OCI-LY3 (cell line): ENCODE results near the gene UBE2L3.
"Not testable (repeated sequence)": the region's sequence is repeated elsewhere in the genome, so short reads cannot be mapped to it uniquely, and the experiment has no call there.

Experiments used
- H2AFZ ChIP-seq: fragments of 200-600, 300-600 bp; shearing (Covaris generic); 2 replicates; pipeline ENCODE4 v1.6.0; 2014; ENCODE audit warnings: antibody characterized with exemption, low read depth, low read length
- H3K27ac ChIP-seq: fragments of 200-600, 300-600 bp; sonication (generic); 2 replicates; pipeline ENCODE4 v1.5.1; 2014; ENCODE audit warnings: mild to moderate bottlenecking, low read length, moderate library complexity, mixed read lengths
- H3K27me3 ChIP-seq: fragments of 200-600, 300-600 bp; sonication (generic); 2 replicates; pipeline ENCODE4 v1.6.1; 2014; ENCODE audit warnings: low read depth, low read length, mixed read lengths
- H3K36me3 ChIP-seq: fragments of 200-600, 300-600 bp; sonication (generic); replicated peaks from 2 replicates; pipeline ENCODE3; 2014; ENCODE audit warnings: low read depth, low read length, mixed read lengths
- H3K4me1 ChIP-seq: fragments of 300-600, 200-600 bp; sonication (generic); 2 replicates; pipeline ENCODE4 v1.6.1; 2014; ENCODE audit warnings: low read length, mixed read lengths
- H3K4me2 ChIP-seq: fragments of 200-600, 300-600 bp; sonication (generic); 2 replicates; pipeline ENCODE4 v1.6.1; 2014; ENCODE audit warnings: low read length, mixed read lengths
- H3K4me3 ChIP-seq: fragments of 300-600, 200-600 bp; sonication (generic); 2 replicates; pipeline ENCODE4 v1.5.1; 2014; ENCODE audit warnings: antibody characterized with exemption, mild to moderate bottlenecking, low read length, moderate library complexity
- H3K79me2 ChIP-seq: fragments of 300-600, 200-600 bp; shearing (Covaris generic); 2 replicates; pipeline ENCODE4 v1.6.1; 2014; ENCODE audit warnings: mild to moderate bottlenecking, low read length, mixed read lengths
- H3K9ac ChIP-seq: fragments of 300-600, 200-600 bp; shearing (Covaris generic); 2 replicates; pipeline ENCODE4 v1.6.0; 2014; ENCODE audit warnings: mild to moderate bottlenecking, low read length, moderate library complexity
- H3K9me3 ChIP-seq: fragments of 200-600, 300-600 bp; shearing (Covaris generic); 2 replicates; pipeline ENCODE4 v1.6.1; 2014; ENCODE audit warnings: low read length, mixed read lengths; ENCODE audit not compliant: insufficient read depth
- H4K20me1 ChIP-seq: fragments of 200-600, 300-600 bp; sonication (generic); 2 replicates; pipeline ENCODE4 v1.6.1; 2016; ENCODE audit warnings: low read length, mixed read lengths; ENCODE audit not compliant: insufficient read depth
- EZH2phosphoT487 ChIP-seq: fragments of 200-600 bp; shearing (Covaris generic); IDR thresholded peaks from 2 replicates; pipeline ENCODE4 v1.6.1; 2018; ENCODE audit warnings: antibody characterized with exemption, mixed run types, low read depth
- TF ChIP-seq, protein P1 (sequence below): fragments of 200-600, 300-600 bp; sonication (generic); IDR thresholded peaks from 2 replicates; pipeline ENCODE4 v1.5.1; 2014; ENCODE audit warnings: antibody characterized with exemption, low read length, low read depth

UBE2L3 gene

GRCh38 chr22:21634844-21635243, 67.3 kb downstream of the UBE2L3 start:
- no peaks in the 10 kb centered on the region for H3K4me1 ChIP-seq
- no peaks in the 10 kb centered on the region for H3K36me3 ChIP-seq
- no peaks in the 10 kb centered on the region for H3K27me3 ChIP-seq
- no peak overlapping the region for H3K4me3 ChIP-seq
- no peaks in the 10 kb centered on the region for H3K79me2 ChIP-seq
- TF ChIP-seq EZH2phosphoT487: no peak
- TF ChIP-seq, protein P1, sequence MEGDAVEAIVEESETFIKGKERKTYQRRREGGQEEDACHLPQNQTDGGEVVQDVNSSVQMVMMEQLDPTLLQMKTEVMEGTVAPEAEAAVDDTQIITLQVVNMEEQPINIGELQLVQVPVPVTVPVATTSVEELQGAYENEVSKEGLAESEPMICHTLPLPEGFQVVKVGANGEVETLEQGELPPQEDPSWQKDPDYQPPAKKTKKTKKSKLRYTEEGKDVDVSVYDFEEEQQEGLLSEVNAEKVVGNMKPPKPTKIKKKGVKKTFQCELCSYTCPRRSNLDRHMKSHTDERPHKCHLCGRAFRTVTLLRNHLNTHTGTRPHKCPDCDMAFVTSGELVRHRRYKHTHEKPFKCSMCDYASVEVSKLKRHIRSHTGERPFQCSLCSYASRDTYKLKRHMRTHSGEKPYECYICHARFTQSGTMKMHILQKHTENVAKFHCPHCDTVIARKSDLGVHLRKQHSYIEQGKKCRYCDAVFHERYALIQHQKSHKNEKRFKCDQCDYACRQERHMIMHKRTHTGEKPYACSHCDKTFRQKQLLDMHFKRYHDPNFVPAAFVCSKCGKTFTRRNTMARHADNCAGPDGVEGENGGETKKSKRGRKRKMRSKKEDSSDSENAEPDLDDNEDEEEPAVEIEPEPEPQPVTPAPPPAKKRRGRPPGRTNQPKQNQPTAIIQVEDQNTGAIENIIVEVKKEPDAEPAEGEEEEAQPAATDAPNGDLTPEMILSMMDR: no peak
- H2AFZ ChIP-seq: no peak overlapping the region
- H3K27ac ChIP-seq: no peak overlapping the region
- no peaks in the 10 kb centered on the region for H4K20me1 ChIP-seq
- H3K9ac ChIP-seq: no peak overlapping the region
- no peak overlapping the region for H3K4me2 ChIP-seq
- H3K9me3 ChIP-seq: no peaks in the 10 kb centered on the region

DNA sequence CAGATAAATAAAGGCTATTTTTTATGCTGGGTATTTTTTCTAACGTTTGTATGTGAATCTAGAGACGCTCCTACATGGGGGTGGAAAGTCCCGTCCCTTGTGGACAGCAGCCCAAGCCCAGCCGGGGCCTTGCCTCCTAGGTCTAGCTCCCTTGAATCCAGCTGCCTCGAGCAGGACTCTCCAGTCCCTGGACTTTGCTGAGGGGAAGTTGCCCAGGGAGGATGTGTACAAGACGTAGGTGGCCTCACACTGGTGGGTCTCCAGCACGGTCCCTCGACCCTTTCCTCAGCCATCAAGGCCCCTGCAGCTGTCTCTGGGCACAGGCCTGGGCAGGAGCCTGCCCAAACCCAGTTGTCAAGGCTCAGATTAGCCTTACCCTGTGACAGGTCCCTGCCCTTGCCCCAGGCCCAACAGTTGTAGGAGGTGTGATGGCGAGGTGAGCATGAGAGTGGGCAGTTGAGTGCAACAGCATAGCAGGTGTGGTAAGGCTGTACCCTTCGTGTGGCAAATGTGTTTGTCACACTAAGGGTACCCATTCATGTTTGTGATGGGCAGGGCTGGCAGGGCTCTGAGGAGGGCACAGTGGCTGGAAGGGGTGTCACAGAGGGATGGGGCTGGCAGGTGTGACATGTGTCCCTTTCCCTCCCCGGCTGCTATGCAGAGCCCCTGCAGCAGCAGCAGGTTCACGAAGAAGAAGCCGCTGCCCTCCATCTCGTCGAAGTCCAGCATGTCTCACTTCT, 68.4 kb downstream of the UBE2L3 start:
- peaks cover 1% of the 10 kb centered on the region; the same call in 1 of the 2 replicates for H3K4me1 ChIP-seq
- H3K27ac ChIP-seq: no peak overlapping the region
- no peak overlapping the region for H3K4me3 ChIP-seq
- no peaks in the 10 kb centered on the region for H3K36me3 ChIP-seq
- no peak overlapping the region for H3K9ac ChIP-seq
- no peak overlapping the region for H3K4me2 ChIP-seq
- H3K79me2 ChIP-seq: no peaks in the 10 kb centered on the region
- no peaks in the 10 kb centered on the region for H4K20me1 ChIP-seq
- no peak overlapping the region for H2AFZ ChIP-seq
- TF ChIP-seq, protein P1: no peak
- TF ChIP-seq EZH2phosphoT487: no peak
- H3K27me3 ChIP-seq: no peaks in the 10 kb centered on the region; the same call in 1 of the 2 replicates
- H3K9me3 ChIP-seq: no peaks in the 10 kb centered on the region

GRCh38 chr22:21636629-21637218, 69.2 kb downstream of the UBE2L3 start:
- no peaks in the 10 kb centered on the region; the same call in 1 of the 2 replicates for H3K27me3 ChIP-seq
- H3K9me3 ChIP-seq: no peaks in the 10 kb centered on the region
- no peak overlapping the region for H3K9ac ChIP-seq
- H3K27ac ChIP-seq: no peak overlapping the region
- H3K4me1 ChIP-seq: peaks cover 9% of the 10 kb centered on the region
- no peak overlapping the region for H3K4me3 ChIP-seq
- no peak for TF ChIP-seq EZH2phosphoT487
- TF ChIP-seq, protein P1: no peak
- no peaks in the 10 kb centered on the region for H4K20me1 ChIP-seq
- no peaks in the 10 kb centered on the region for H3K79me2 ChIP-seq
- H3K4me2 ChIP-seq: no peak overlapping the region
- no peaks in the 10 kb centered on the region for H3K36me3 ChIP-seq
- no peak overlapping the region for H2AFZ ChIP-seq

- H3K27me3 ChIP-seq, H3K4me3 ChIP-seq, H3K9ac ChIP-seq, H4K20me1 ChIP-seq, H2AFZ ChIP-seq, H3K27ac ChIP-seq, H3K4me1 ChIP-seq, H3K4me2 ChIP-seq, H3K79me2 ChIP-seq, H3K36me3 ChIP-seq, H3K9me3 ChIP-seq: not testable (repeated sequence)
Measured at GRCh38 chr22:21637450-21637849, 69.9 kb downstream of the UBE2L3 start.
